SK-N-SH treated with all-trans-retinoic acid at 6 μM for 48 hours (cell line): ENCODE measurements around the gene RAD51B.

Source experiments
- ATAC-seq: fragments of 200-7000 bp; cut with Tn5 transposase; 3 replicates; pipeline ENCODE4 v1.9.1; 2020; ENCODE audit warnings: mild to moderate bottlenecking, moderate library complexity
- BACH2 ChIP-seq: fragments of 250-450 bp; sonication (Bioruptor Pico); IDR thresholded peaks from 2 replicates; pipeline ENCODE4 v1.9.0; 2021; ENCODE audit warnings: mild to moderate bottlenecking, borderline replicate concordance
- CSDC2 ChIP-seq: fragments of 250-450 bp; sonication (Bioruptor Pico); IDR thresholded peaks from 2 replicates; pipeline ENCODE4 v1.5.0; 2020; ENCODE audit warnings: mild to moderate bottlenecking, moderate library complexity
- ESRRG ChIP-seq: fragments of 250-450 bp; sonication (Bioruptor Pico); IDR thresholded peaks from 2 replicates; pipeline ENCODE4 v1.6.1; 2021; ENCODE audit warnings: mild to moderate bottlenecking
- GLIS3 ChIP-seq: fragments of 250-450 bp; sonication (Bioruptor Pico); IDR thresholded peaks from 2 replicates; pipeline ENCODE4 v1.5.0; 2020; ENCODE audit warnings: mild to moderate bottlenecking, moderate library complexity
- ISL1 ChIP-seq: fragments of 250-450 bp; sonication (Bioruptor Pico); IDR thresholded peaks from 2 replicates; pipeline ENCODE4 v2.1.2; 2022; ENCODE audit warnings: mild to moderate bottlenecking, moderate library complexity
- OSR1 ChIP-seq: fragments of 250-450 bp; sonication (Bioruptor Pico); IDR thresholded peaks from 2 replicates; pipeline ENCODE4 v1.8.0; 2022; ENCODE audit warnings: moderate library complexity, mild to moderate bottlenecking, inconsistent platforms
- PPARA ChIP-seq: fragments of 250-450 bp; sonication (Bioruptor Pico); IDR thresholded peaks from 2 replicates; pipeline ENCODE4 v1.5.0; 2020; ENCODE audit warnings: mild to moderate bottlenecking, borderline replicate concordance
- RARB ChIP-seq: fragments of 250-450 bp; sonication (Bioruptor Pico); IDR thresholded peaks from 2 replicates; pipeline ENCODE4 v1.8.0; 2021; ENCODE audit warnings: mild to moderate bottlenecking, moderate library complexity
- SNAI2 ChIP-seq: fragments of 250-450 bp; sonication (Bioruptor Pico); IDR thresholded peaks from 2 replicates; pipeline ENCODE4 v1.5.0; 2020; ENCODE audit warnings: mild to moderate bottlenecking, moderate library complexity
- TCF4 ChIP-seq: fragments of 250-450 bp; sonication (Bioruptor Pico); IDR thresholded peaks from 2 replicates; pipeline ENCODE4 v1.8.0; 2021; ENCODE audit warnings: mild to moderate bottlenecking, moderate library complexity, borderline replicate concordance
- TOX ChIP-seq: fragments of 250-450 bp; sonication (Bioruptor Pico); IDR thresholded peaks from 2 replicates; pipeline ENCODE4 v1.8.0; 2021; ENCODE audit warnings: mild to moderate bottlenecking, moderate library complexity, borderline replicate concordance
- ZC3H10 ChIP-seq: fragments of 250-450 bp; sonication (Bioruptor Pico); IDR thresholded peaks from 2 replicates; pipeline ENCODE4 v1.5.1; 2021; ENCODE audit warnings: mild to moderate bottlenecking, moderate library complexity
- ZFP3 ChIP-seq: fragments of 250-450 bp; sonication (Bioruptor Pico); IDR thresholded peaks from 2 replicates; pipeline ENCODE4 v1.5.0; 2020; ENCODE audit warnings: mild to moderate bottlenecking, moderate library complexity
- ZFP30 ChIP-seq: fragments of 450-650 bp; formaldehyde crosslinking; IDR thresholded peaks from 2 replicates; pipeline ENCODE4 v1.5.0; 2022; ENCODE audit warnings: mild to moderate bottlenecking, moderate library complexity
- ZNF565 ChIP-seq: fragments of 450-650 bp; formaldehyde crosslinking; conservative IDR thresholded peaks from 2 replicates; pipeline ENCODE4 v1.5.0; 2020; ENCODE audit warnings: low read depth, mild to moderate bottlenecking, moderate library complexity
- ZNF70 ChIP-seq: fragments of 450-650 bp; formaldehyde crosslinking; IDR thresholded peaks from 2 replicates; pipeline ENCODE4 v1.5.0; 2020; ENCODE audit warnings: mild to moderate bottlenecking, moderate library complexity
- TF ChIP-seq, protein P1 (sequence below): fragments of 250-450 bp; sonication (Bioruptor Pico); IDR thresholded peaks from 2 replicates; pipeline ENCODE4 v1.8.0; 2021; ENCODE audit warnings: low read depth, mild to moderate bottlenecking, moderate library complexity, borderline replicate concordance
- TF ChIP-seq, protein P2 (sequence below): fragments of 250-450 bp; sonication (Bioruptor Pico); IDR thresholded peaks from 2 replicates; pipeline ENCODE4 v1.8.0; 2020; ENCODE audit warnings: mild to moderate bottlenecking, moderate library complexity, borderline replicate concordance
- TF ChIP-seq, protein P3 (sequence below): fragments of 250-450 bp; sonication (Bioruptor Pico); IDR thresholded peaks from 2 replicates; pipeline ENCODE4 v1.5.1; 2021; ENCODE audit warnings: mild to moderate bottlenecking, moderate library complexity
- TF ChIP-seq, protein P4 (sequence below): fragments of 250-450 bp; sonication (Bioruptor Pico); IDR thresholded peaks from 2 replicates; pipeline ENCODE4 v1.5.0; 2020; ENCODE audit warnings: mild to moderate bottlenecking, moderate library complexity

RAD51B gene

DNA sequence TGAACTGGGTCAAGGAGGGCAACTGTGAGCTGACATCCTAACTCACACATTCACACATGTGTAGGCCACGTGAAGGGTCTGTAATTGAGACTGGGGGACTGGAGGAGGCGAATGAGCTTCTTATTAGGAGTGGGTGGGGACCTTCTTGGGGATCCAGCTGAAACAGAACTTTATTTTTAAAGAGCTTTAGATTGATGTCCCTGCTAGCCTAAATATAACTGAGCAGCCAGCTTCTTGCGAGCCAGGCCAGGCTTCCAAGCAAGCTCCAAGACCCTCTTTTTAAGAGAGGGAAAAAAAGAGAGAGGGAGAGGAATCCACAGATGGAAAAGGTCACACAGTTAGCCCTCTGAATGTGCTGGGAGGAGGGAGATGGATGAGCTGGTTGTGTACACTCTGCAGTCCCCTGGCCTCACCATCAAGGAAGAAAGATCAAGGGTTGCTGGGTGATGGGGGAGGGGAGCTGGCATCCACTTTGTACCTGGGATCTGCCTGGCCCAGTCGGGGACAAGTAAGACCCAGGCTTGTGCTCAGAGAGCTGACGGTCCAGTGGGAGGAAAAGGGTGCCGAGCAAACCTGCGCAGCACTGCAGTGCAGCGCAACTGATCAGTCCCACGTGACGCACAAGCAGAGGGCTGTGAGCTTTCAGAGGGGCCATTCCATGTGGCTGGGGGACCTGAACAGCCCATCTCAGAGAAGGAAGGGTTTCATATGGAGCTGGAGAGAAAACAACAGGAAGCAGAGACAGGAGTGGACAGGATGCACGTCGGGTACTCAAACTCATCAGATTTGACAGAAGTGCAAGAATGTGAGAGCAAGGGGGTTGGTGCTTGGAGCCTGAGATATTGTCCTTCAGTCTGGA lies 818.8 kb downstream of the RAD51B start:
- no peak for TF ChIP-seq ZFP30 (CRISPR knock-in tag)
- no peak for TF ChIP-seq BACH2 (CRISPR knock-in tag)
- TF ChIP-seq, protein P1, sequence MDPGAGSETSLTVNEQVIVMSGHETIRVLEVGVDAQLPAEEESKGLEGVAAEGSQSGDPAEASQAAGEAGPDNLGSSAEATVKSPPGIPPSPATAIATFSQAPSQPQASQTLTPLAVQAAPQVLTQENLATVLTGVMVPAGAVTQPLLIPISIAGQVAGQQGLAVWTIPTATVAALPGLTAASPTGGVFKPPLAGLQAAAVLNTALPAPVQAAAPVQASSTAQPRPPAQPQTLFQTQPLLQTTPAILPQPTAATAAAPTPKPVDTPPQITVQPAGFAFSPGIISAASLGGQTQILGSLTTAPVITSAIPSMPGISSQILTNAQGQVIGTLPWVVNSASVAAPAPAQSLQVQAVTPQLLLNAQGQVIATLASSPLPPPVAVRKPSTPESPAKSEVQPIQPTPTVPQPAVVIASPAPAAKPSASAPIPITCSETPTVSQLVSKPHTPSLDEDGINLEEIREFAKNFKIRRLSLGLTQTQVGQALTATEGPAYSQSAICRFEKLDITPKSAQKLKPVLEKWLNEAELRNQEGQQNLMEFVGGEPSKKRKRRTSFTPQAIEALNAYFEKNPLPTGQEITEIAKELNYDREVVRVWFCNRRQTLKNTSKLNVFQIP (CRISPR knock-in tag) = no peak
- TF ChIP-seq, protein P2, sequence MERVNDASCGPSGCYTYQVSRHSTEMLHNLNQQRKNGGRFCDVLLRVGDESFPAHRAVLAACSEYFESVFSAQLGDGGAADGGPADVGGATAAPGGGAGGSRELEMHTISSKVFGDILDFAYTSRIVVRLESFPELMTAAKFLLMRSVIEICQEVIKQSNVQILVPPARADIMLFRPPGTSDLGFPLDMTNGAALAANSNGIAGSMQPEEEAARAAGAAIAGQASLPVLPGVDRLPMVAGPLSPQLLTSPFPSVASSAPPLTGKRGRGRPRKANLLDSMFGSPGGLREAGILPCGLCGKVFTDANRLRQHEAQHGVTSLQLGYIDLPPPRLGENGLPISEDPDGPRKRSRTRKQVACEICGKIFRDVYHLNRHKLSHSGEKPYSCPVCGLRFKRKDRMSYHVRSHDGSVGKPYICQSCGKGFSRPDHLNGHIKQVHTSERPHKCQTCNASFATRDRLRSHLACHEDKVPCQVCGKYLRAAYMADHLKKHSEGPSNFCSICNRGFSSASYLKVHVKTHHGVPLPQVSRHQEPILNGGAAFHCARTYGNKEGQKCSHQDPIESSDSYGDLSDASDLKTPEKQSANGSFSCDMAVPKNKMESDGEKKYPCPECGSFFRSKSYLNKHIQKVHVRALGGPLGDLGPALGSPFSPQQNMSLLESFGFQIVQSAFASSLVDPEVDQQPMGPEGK (CRISPR knock-in tag) = no peak
- TF ChIP-seq GLIS3 = no peak
- no peak for TF ChIP-seq ZNF565
- TF ChIP-seq, protein P3, sequence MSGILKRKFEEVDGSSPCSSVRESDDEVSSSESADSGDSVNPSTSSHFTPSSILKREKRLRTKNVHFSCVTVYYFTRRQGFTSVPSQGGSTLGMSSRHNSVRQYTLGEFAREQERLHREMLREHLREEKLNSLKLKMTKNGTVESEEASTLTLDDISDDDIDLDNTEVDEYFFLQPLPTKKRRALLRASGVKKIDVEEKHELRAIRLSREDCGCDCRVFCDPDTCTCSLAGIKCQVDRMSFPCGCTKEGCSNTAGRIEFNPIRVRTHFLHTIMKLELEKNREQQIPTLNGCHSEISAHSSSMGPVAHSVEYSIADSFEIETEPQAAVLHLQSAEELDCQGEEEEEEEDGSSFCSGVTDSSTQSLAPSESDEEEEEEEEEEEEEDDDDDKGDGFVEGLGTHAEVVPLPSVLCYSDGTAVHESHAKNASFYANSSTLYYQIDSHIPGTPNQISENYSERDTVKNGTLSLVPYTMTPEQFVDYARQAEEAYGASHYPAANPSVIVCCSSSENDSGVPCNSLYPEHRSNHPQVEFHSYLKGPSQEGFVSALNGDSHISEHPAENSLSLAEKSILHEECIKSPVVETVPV = no peak
- TF ChIP-seq ZC3H10 (CRISPR knock-in tag) = no peak
- TF ChIP-seq, protein P4, sequence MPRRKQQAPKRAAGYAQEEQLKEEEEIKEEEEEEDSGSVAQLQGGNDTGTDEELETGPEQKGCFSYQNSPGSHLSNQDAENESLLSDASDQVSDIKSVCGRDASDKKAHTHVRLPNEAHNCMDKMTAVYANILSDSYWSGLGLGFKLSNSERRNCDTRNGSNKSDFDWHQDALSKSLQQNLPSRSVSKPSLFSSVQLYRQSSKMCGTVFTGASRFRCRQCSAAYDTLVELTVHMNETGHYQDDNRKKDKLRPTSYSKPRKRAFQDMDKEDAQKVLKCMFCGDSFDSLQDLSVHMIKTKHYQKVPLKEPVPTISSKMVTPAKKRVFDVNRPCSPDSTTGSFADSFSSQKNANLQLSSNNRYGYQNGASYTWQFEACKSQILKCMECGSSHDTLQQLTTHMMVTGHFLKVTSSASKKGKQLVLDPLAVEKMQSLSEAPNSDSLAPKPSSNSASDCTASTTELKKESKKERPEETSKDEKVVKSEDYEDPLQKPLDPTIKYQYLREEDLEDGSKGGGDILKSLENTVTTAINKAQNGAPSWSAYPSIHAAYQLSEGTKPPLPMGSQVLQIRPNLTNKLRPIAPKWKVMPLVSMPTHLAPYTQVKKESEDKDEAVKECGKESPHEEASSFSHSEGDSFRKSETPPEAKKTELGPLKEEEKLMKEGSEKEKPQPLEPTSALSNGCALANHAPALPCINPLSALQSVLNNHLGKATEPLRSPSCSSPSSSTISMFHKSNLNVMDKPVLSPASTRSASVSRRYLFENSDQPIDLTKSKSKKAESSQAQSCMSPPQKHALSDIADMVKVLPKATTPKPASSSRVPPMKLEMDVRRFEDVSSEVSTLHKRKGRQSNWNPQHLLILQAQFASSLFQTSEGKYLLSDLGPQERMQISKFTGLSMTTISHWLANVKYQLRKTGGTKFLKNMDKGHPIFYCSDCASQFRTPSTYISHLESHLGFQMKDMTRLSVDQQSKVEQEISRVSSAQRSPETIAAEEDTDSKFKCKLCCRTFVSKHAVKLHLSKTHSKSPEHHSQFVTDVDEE (CRISPR knock-in tag) = no peak
- no peak for TF ChIP-seq ZNF70 (CRISPR knock-in tag)
- no peak for TF ChIP-seq ESRRG
- TF ChIP-seq TCF4 = no peak
- TF ChIP-seq TOX (CRISPR knock-in tag) = no peak
- TF ChIP-seq, all 23 proteins: peak for 0
- ATAC-seq = no peak

DNA sequence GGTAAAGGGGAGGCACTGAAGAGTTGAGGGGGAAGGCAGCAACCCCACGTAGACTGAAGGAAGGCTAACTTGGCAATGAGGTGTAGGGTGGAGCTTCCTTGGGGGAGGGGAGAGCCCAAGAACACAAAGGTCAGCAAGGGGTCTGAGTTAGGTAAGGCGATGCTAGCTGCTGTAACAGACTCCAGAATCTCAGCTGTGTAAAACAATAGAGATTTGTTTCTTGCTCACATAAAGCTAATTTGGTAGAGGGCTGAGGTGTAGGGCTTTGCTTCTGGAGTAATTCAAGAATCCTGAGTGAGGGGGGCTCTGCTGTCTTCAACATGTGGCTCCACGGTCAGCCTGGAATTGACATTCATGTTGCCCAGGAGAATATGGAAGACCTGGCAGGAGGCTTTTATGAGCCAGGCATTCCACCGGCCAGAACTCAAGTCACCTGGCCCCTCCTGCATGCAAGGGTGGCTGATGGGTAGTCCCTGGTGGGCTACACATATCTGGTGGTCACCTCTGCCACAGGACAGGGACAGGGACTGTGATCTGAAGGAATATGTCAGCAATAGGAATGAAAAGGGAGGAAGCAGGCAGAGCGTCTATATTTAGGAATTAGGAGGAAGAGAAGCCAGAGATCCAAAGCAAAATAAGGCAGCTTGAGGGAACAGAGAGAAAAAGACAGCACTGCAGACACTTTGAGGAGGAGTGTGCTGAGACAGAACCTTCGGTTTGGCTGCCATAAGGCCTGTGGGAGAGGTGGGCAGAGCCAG lies 819.6 kb downstream of the RAD51B start:
- TF ChIP-seq, protein P2 (CRISPR knock-in tag) = no peak
- TF ChIP-seq SNAI2 (CRISPR knock-in tag) = no peak
- no peak for TF ChIP-seq RARB (CRISPR knock-in tag)
- no peak for TF ChIP-seq ZFP3
- TF ChIP-seq PPARA = no peak
- TF ChIP-seq CSDC2 (CRISPR knock-in tag) = no peak
- TF ChIP-seq, protein P1 (CRISPR knock-in tag) = no peak
- TF ChIP-seq TOX (CRISPR knock-in tag) = no peak
- no peak for TF ChIP-seq OSR1 (CRISPR knock-in tag)
- no peak for TF ChIP-seq TCF4
- no peak for TF ChIP-seq ISL1
- no peak for ATAC-seq
